Transverse colon (tissue), 4 donors: ENCODE data around the gene NOTO. TPM values are rescaled to one million over a fixed set of nuclear protein-coding genes. Genes with fewer than 3 reads are reported as not detected.

Source experiments
- DNase-seq: peaks from one replicate; pipeline ENCODE4 v3.0.0-alpha.2; 2019
- H3K27ac ChIP-seq, 4 donors: fragments of 200-600 bp; sonication (generic); 2 replicates each; pipeline ENCODE4 v1.5.1; 2016 to 2018; ENCODE audit warnings: inconsistent platforms in 4 of 4
- H3K27me3 ChIP-seq: fragments of 200-600 bp; sonication (generic); 2 replicates; pipeline ENCODE4 v1.5.1; 2017; ENCODE audit warnings: inconsistent platforms
- H3K36me3 ChIP-seq, 4 donors: fragments of 200-600 bp; sonication (generic); 2 replicates each; pipeline ENCODE4 v1.5.1; 2017 to 2019; ENCODE audit warnings: inconsistent platforms in 4 of 4
- H3K4me1 ChIP-seq, 4 donors: fragments of 200-600 bp; sonication (generic); 2 replicates each; pipeline ENCODE4 v1.5.1; 2017 to 2020; ENCODE audit warnings: inconsistent platforms in 4 of 4
- H3K4me3 ChIP-seq, 4 donors: fragments of 200-600 bp; sonication (generic); 1 replicate in 1 of 4; 2 replicates in 3 of 4; pipeline versions ENCODE4 v1.5.1 to v1.6.1; 2017 to 2019; ENCODE audit warnings: inconsistent platforms in 4 of 4
- H3K9me3 ChIP-seq, 2 donors: fragments of 200-600 bp; sonication (generic); 2 replicates each; pipeline ENCODE4 v1.5.1; 2017 to 2019; ENCODE audit warnings: inconsistent platforms in 2 of 2
- EP300 ChIP-seq: sonication (generic); formaldehyde crosslinking; IDR thresholded peaks from one replicate; pipeline ENCODE4 v1.6.1; 2017; ENCODE audit warnings: antibody characterized with exemption, low read depth
- POLR2A ChIP-seq: fragments of 450-650 bp; IDR thresholded peaks from one replicate; pipeline ENCODE4 v1.6.1; 2016; ENCODE audit warnings: antibody characterized with exemption, mild to moderate bottlenecking, moderate library complexity
- POLR2AphosphoS5 ChIP-seq, 3 donors: sonication (generic); formaldehyde crosslinking; IDR thresholded peaks; one replicate each; pipeline ENCODE4 v1.6.1; 2016; ENCODE audit warnings: antibody characterized with exemption in 3 of 3
- WGBS, 2 donors: methylation state at CpG; one replicate each; pipeline ENCODE4 v1.1.5; 2018; ENCODE audit warnings: low coverage in 1 of 2; 5-methylcytosine and 5-hydroxymethylcytosine counted together
- in situ Hi-C, 4 donors: fragments of 200-750 bp; cut with MboI; loops; one replicate each; pipeline versions ENCODE4 v1.15.0 to v1.15.1; 2017; ENCODE audit warnings: low sequenced_read_pairs in 3 of 4, low pct_ligation_motif_present in 1 of 4, low pct_unique_long_range_greater_than_20kb in 1 of 4
- intact Hi-C: fragments of 100-400 bp; cut with DNase I; formaldehyde crosslinking; loops from one replicate; pipeline ENCODE4 v1.15.1; 2023; ENCODE audit warnings: low total_unique reads
- total RNA-seq, 4 donors: library from RNA; depleted of rRNA; stranded (reverse); fragments of >200 nt; gene quantifications; one replicate each; pipeline ENCODE4 v1.1.0, GENCODE V29; 2016
- TF ChIP-seq, protein P1 (sequence below), 5 experiments: fragments of 200-600 bp in 3 of 5; fragments of 450-650 bp in 2 of 5; sonication (generic) in 3 of 5; IDR thresholded peaks; 1 replicate in 2 of 5; 2 replicates in 3 of 5; pipeline ENCODE4 v1.5.1; 2016 to 2017; ENCODE audit warnings: antibody characterized with exemption in 5 of 5, inconsistent platforms in 3 of 5, mild to moderate bottlenecking in 2 of 5, moderate library complexity in 1 of 5

The NOTO gene
- total RNA-seq, 4 donors from 2014 or later, result not detected

DNA sequence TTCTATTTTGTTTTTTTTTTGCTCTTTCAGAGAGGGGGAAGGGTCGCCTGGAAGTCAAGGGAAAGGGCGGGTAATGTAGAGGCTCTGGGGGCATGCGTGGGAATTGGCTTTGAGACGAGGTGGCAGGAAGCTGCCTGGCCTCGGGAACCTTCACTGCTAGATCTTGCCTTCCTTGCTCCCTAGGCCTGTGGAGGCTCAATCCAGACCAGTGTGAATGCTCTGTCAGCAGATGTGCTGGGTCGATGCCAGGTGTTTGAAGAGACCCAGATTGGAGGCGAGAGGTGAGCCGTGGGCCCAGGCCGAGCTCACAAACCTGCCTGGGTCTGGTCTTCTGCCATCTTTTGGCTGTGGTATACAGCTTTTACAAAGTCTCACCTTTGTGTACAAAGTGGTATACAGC lies 47.3 kb downstream of the NOTO start:
- WGBS, 2 donors, result 69 to 87% methylated on average over 5 to 9 of the region's 9 CpGs
- Histone ChIP-seq H3K9me3 (no peaks in the 10 kb centered on the region), H3K27me3 (no peaks in the 10 kb centered on the region), H3K27ac (no peak overlapping the region), H3K36me3 (peaks cover 0 to 72% (median 37%) of the 10 kb centered on the region in 4 donors), H3K4me3 (no peak overlapping the region), H3K4me1 (no peaks in the 10 kb centered on the region)
- no peak for DNase-seq
- intact Hi-C loops (loop anchor here (10.0 kb wide), 1 partner anchor 135 kb away; the partner anchor contains the start of gene ALMS1), in situ Hi-C loops (loop anchor here in 1 of 4 donors (25.0 kb wide), 1 partner anchor 488 kb away; the partner anchor contains the start of gene TPRKB)
- TF ChIP-seq POLR2AphosphoS5 (IDR thresholded peaks at IDR 0.05) (no peak), EP300 (no peak), POLR2A (no peak)
- TF ChIP-seq, protein P1, sequence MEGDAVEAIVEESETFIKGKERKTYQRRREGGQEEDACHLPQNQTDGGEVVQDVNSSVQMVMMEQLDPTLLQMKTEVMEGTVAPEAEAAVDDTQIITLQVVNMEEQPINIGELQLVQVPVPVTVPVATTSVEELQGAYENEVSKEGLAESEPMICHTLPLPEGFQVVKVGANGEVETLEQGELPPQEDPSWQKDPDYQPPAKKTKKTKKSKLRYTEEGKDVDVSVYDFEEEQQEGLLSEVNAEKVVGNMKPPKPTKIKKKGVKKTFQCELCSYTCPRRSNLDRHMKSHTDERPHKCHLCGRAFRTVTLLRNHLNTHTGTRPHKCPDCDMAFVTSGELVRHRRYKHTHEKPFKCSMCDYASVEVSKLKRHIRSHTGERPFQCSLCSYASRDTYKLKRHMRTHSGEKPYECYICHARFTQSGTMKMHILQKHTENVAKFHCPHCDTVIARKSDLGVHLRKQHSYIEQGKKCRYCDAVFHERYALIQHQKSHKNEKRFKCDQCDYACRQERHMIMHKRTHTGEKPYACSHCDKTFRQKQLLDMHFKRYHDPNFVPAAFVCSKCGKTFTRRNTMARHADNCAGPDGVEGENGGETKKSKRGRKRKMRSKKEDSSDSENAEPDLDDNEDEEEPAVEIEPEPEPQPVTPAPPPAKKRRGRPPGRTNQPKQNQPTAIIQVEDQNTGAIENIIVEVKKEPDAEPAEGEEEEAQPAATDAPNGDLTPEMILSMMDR (IDR thresholded peaks at IDR 0.05), result no peak

DNA sequence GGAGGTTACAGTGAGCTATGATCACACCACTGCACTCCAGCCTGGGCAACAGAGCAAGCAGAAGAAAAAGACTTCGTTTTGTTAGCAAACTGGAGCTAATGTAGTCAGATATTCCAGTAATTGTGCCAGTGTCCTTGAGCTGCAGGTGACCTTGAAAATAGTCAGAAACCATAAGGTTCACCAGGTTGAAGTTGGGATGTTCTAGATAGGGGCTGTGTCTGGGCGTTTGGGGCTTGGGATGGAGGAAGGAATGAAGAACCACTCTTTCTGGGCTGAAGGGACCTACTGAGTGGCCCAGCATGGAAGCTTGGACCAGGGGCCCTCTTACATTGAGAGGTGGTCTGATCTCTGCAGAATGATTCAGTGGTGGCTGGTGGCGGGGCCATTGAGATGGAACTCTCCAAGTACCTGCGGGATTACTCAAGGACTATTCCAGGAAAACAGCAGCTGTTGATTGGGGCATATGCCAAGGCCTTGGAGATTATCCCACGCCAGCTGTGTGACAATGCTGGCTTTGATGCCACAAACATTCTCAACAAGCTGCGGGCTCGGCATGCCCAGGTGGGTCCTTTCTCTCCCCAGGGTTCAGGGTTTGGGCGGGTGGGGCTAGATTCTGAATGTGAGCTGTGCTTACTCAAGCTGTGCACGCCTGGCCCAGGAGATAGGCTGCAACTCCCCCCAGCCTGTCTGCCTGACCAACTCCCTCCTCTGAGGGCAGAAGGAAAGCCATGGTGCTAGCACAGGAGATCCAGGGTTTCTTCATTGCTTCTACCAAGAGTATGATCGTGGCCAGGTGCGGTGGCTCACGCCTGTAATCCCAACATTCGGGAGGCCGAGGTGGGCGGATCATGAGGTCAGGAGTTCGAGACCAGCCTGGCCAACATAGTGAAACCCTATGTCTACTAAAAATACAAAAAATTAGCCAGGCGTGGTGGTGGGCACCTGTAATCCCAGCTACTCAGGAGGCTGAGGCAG lies 48.8 kb downstream of the NOTO start:
- intact Hi-C loops (no loop called here), in situ Hi-C loops (no loop called here)
- H3K27ac ChIP-seq, result no peak overlapping the region
- peaks cover 0 to 60% (median 29%) of the 10 kb centered on the region in 4 donors for H3K36me3 ChIP-seq
- DNase-seq, result no peak
- no peak overlapping the region for H3K4me3 ChIP-seq
- no peaks in the 10 kb centered on the region for H3K9me3 ChIP-seq
- H3K27me3 ChIP-seq, result no peaks in the 10 kb centered on the region
- WGBS, 2 donors, result 94 to 100% methylated on average over 2 to 17 of the region's 17 CpGs
- TF ChIP-seq, protein P1 (IDR thresholded peaks at IDR 0.05), result no peak
- TF ChIP-seq POLR2AphosphoS5 (IDR thresholded peaks at IDR 0.05), result no peak
- TF ChIP-seq EP300, result no peak
- no peak for TF ChIP-seq POLR2A
- H3K4me1 ChIP-seq, result no peaks in the 10 kb centered on the region

DNA sequence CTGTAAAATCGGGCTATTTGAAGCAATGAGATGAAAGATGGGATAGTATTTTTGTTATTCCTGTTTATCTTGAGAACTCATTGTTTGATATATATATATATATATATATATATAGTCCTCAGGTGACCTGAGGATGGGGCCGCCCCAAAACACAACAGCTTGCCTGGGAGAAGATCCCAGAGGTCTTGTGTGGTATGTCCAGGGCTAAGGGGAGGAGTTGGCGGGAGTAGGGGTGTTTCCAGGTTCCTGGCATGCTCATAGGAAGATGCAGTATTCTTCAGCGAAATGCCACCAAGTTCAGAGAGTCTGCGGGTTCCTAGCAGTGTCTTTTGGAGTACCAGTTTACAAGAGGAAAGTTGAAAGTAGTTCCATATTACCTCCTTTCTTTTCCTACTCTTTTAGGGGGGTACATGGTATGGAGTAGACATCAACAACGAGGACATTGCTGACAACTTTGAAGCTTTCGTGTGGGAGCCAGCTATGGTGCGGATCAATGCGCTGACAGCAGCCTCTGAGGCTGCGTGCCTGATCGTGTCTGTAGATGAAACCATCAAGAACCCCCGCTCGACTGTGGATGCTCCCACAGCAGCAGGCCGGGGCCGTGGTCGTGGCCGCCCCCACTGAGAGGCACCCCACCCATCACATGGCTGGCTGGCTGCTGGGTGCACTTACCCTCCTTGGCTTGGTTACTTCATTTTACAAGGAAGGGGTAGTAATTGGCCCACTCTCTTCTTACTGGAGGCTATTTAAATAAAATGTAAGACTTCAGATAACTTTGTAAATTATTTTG lies 50.1 kb downstream of the NOTO start:
- in situ Hi-C loops, result no loop called here
- WGBS, 2 donors, result 76 to 92% methylated on average over 2 to 17 of the region's 17 CpGs

More for the DNA sequence above, 50.1 kb downstream of the NOTO start:
- TF ChIP-seq POLR2A (no peak), POLR2AphosphoS5 (IDR thresholded peaks at IDR 0.05) (no peak), EP300 (no peak)
- TF ChIP-seq, protein P1 (IDR thresholded peaks at IDR 0.05), result no peak
- H3K9me3 ChIP-seq, result no peaks in the 10 kb centered on the region
- H3K4me3 ChIP-seq, result no peak overlapping the region
- intact Hi-C loops, result no loop called here
- no peaks in the 10 kb centered on the region for H3K27me3 ChIP-seq
- no peak for DNase-seq
- no peaks in the 10 kb centered on the region for H3K4me1 ChIP-seq
- H3K27ac ChIP-seq, result no peak overlapping the region
- H3K36me3 ChIP-seq, result peaks cover 0 to 47% (median 24%) of the 10 kb centered on the region in 4 donors
